Erythroblast (primary cell): ENCODE results near the gene CDT1.

Experiments used
- GATA1 ChIP-seq: IDR thresholded peaks from 2 replicates; pipeline ENCODE4 v1.6.1; 2011; ENCODE audit warnings: low read depth, mild to moderate bottlenecking, control low read depth, low read length, moderate library complexity
- POLR2A ChIP-seq: IDR thresholded peaks from 2 replicates; pipeline ENCODE4 v1.6.1; 2011; ENCODE audit warnings: mild to moderate bottlenecking, low read length

DNA sequence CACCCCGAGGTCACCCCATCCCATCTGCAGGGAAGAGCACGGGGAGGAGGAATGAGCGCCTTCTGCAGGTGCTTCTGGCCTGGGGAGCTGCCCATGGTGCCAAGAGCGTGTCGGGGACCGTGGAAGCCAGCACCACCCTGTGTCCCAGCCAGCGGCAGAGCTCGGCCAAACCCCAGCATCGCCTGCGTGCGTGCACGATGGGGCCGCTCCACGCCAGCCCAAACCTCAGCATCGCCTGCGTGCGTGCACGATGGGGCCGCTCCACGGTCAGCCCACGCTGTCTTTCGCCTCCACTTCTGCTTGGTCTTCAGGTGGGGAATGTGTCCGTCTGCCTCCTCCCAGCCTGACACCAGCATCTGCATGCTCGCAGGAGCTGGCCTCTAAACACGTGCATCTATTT, 39.2 kb downstream of the CDT1 start:
- TF ChIP-seq GATA1 (no peak), POLR2A (no peak)
